M059J (cell line): Measurements from ENCODE around the gene KIAA1614. TPM values are rescaled to one million over a fixed set of nuclear protein-coding genes. Genes with fewer than 3 reads are reported as not detected.
"Not testable (repeated sequence)": the region's sequence is repeated elsewhere in the genome, so short reads cannot be mapped to it uniquely, and the experiment has no call there.

ENCODE experiments used
- DNase-seq: peaks from one replicate; pipeline ENCODE4 v3.0.0-alpha.2; 2012; ENCODE audit warnings: low read depth
- total RNA-seq: library from RNA; depleted of rRNA; stranded (reverse); fragments of >200 nt; shearing (Covaris generic); gene quantifications from 2 replicates; pipeline ENCODE4 v1.2.3, GENCODE V29; 2014

Gene KIAA1614
- total RNA-seq, 1 experiment from 2014 or later: 2.8 TPM

GRCh38 chr1:180961622-180962021 lies 48.9 kb downstream of the KIAA1614 start:
- DNase-seq: no peak

- DNase-seq: no peak
Observed at GRCh38 chr1:180962178-180962577, 49.5 kb downstream of the KIAA1614 start.

GRCh38 chr1:180964056-180964455 lies 51.4 kb downstream of the KIAA1614 start:
- no peak for DNase-seq

DNA sequence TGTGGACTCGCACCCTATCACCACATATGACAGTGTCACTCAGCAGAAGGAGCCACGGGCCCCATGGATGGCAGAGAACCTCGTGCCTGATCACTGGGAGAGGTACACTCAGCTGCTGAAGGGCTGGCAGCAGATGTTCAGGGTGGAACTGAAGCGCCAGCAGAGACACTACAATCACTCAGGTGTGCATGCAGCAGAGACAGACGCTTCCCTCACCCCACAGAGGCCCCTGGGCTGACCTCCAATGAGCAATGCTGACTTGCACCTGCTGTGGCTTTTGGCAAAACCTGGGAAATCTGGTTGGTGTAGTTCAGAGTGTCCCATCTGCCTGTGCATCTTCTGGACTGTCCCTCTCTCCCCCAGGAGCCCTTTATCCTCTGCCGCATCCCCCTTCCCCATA lies 51.9 kb downstream of the KIAA1614 start:
- DNase-seq: no peak

DNA sequence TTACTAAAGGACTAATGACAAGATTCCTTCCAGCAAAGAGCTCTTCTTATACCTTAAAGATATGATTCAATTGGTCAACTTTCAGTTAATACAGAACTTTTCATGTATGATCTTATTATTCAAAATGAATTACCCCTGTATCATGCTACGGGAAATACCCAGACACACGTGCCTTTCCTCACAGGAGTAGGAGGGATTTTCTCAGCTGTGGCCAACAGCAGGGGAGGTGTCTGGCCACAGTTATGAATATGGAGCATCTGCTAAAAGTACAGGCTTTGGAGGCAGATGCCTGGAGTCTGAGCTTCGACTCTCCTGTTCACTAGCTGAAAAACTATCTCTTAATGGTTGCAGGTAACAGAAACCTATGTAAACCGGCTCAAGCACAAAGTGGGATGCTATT lies 53.6 kb downstream of the KIAA1614 start:
- DNase-seq: no peak

DNA sequence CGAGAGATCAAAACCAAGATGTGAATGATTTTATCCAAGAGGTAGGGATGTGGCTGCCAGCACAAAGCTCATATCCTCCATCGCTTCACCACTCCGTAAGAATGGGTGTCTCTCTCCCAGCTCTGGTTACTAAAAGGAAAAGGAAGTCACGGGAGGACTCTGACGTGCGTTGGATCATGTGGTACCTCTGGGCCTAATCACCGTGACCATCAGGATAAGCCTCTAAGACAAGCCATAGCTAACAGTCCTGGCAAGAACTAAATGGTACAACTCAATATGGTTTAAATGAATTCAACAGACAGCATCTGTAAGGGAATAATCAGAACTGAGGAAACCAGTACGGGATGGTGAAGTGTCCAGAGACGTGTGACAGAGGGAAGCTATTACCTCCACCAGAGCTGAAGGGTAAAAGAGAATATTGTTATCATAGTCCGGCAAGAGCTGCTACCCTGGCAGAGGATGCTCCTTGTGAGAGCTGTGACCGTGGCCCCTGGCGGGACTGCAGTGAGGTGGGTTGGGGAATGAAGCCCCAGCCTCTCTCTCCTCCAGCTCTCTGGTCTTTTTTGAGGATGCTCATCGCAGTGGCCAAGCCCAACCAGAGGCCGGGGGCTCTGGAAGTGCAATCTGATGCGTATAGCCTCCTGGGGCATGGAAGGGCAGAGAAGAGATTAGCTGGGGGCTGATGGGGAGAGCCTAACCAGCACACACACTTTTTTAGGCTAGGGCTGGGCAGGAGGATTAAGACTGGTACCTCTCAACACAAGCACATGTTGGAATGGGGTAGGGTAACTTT lies 54.2 kb downstream of the KIAA1614 start:
- no peak for DNase-seq

DNA sequence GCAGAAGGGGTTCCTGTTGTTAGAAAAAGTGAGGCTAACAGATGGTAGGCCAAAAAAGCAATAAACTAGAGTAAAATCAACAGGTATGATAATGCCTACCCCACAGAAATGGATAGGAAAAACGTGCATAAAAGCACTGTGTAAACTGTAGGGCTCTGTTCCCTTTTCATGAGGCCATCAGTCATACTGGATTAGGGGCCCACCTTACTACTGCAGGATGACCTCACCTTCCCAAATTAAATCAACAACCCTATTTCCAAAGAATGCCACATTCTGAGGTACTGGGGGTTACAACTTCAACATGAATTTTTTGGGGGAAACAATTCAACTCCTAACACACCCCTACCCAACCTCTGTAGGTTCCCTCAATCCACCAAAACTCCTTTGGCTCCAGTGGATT lies 54.9 kb downstream of the KIAA1614 start:
- no peak for DNase-seq

GRCh38 chr1:180968834-180969233 lies 56.1 kb downstream of the KIAA1614 start:
- DNase-seq: not testable (repeated sequence)

DNA sequence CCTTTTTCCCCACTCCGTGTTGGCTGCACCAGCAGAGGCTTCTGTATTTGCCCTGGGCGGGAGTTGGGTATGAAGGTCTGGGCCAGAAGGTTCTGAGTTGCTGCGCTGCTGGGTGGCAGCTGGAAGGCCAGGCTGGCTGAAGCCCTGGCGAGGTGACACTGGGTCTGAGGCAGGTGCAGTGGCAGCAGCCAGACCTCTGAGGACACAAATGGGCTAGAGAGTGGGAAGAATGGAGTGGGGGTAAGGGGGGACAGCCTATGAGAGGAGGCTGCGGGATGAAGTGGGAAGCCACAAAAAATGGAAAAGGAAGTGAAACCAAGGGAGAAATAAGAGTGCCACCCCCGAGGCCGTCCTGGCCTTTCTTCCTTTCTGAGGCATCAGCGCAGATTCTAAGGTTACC lies 56.7 kb downstream of the KIAA1614 start:
- no peak for DNase-seq

DNA sequence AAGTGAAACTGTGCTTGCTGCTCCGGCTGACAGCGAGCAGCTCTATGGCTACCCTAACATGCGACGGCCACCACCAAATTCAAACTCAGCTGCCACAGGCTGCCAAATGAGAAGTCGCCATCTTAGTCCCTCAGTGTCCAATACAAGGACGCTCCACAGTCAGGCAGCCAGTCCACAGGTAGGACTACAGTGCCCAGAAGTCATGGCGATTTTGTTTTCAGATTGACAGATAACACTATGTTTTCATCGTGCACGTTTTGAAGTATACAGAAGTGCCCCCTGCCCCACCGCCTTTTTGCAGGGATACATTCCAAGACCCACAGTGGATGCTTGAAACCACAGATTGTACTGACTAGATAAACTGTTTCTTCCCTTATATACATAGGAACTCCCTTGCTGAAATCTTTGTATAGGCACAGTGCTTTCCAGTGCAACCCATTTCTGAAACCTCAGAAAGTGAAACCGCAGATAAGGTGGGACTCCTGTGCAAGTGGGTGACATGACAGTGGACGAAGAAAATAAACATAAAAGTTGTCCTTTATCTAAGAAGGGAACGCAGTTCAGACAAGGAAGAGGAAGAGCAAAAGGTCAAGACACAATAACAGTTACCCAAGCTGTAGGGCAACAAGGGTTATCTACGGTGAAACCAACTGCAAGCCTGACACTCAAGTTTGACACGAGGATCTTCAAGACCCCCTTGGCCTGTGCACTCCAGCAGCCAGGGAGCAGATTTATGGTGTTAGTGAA lies 57.8 kb downstream of the KIAA1614 start:
- DNase-seq: no peak

- DNase-seq: no peak
Observed at GRCh38 chr1:180971273-180971997, 58.7 kb downstream of the KIAA1614 start.

DNA sequence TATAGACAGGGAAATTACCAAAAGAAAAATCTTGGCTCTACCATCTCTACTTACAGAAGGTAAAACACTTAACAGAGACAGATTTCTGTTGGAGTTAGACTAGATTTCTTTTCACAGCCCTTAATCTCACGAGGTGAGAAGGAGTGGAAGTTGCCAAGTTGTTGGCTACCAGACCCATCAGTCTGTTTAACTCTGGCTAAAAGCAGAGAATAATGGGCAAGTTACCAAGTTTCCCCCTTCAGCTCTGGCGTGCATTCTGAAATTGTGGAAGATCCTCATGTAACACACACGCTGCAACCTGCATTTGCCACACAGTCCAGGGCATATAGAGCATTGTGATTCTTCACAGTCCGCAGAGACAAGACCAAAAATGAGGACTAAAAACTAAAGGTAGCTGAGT lies 60.7 kb downstream of the KIAA1614 start:
- DNase-seq: no peak

GRCh38 chr1:180974236-180974635 lies 61.5 kb downstream of the KIAA1614 start:
- peak; percentile 26 for DNase-seq

GRCh38 chr1:180975551-180975950 lies 62.9 kb downstream of the KIAA1614 start:
- no peak for DNase-seq

DNA sequence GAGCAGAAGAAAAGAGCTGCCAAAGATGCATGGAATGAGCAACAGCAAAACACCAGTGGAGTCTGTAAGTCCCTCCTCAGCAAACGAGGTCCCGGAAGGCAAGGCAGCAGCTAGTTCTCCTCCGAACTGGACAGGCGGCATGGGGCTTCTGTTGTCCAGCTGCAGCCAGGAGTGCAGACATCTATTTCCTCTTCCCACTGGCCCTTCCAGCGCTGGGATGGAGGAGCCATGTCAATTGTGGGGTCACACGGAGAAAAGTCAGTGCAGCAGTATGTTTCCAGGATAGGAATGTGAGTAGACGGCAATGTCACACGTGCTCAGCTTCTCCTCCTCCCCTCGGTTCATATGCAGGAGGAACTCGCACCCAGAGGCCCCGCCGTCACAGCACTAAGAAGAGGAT lies 63.5 kb downstream of the KIAA1614 start:
- no peak for DNase-seq

DNA sequence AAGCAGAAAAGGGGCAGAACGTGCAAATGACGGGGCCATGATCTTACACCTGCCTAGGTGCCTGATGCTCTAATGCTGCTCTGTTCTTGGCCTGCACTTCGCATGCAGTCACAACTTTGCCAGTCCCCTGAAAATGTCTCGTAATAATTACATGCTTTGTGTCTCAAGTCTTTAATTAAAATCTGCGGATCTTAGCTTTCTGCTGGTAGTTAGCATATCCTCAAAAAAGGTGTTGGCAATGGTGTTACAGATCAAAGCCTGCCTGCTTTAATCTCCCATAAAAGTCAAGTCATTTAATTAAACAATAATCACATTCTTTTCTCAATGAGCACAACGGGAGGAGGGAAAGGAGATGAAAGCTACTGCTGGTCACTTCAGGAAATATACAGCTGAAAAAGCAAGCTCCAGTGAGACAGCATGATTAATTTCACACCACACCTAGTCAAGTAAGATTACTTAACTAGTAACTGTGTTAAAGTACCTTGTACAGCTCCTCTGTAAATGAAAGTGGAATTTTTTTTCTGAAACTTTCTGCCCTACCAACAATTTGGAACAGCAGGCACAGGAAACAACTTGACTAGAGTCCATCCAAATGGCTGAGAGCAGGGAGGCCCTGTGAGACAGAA lies 64.1 kb downstream of the KIAA1614 start:
- DNase-seq: no peak

DNA sequence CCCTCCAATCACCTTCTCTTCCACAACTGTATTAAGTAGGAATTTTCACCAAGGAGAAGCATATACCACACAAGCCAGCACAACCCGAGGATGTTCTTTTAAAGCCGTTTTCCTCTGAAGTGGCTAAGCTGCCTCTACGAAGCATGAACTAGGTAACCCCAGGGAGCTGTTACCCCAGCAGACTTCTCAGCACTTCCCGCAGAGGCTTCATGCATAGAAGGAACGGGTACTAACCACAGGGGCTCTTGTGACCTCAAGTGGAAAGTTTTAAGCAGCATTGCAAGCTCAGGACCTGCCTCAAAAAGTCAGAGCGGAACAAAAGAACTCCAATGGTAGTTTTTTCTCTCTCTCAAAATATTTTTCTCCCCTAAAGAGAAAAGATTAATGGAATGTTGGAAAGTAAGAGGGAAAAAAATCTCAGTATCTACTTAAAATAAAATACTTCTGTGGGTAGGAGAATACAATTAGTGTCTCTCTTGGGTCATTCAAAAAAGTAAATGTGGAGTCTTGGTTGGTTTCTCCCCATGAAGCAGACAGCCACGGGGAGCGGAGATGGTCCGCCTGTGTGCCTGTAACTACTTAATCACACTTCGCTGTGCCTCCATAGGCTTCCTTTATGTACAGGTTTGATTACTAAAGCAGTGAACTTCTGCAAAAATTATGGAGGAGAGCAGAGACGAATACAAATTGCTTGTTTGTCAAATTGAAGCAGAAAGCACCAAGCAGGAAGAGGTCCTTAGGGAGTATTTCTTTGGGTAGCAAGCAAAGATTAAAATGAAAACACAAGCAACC lies 69.1 kb downstream of the KIAA1614 start:
- DNase-seq: no peak

- DNase-seq: no peak
Observed at GRCh38 chr1:180982422-180982821, 69.7 kb downstream of the KIAA1614 start.

GRCh38 chr1:180988253-180988752 lies 75.6 kb downstream of the KIAA1614 start:
- peak; percentile 8 for DNase-seq

DNA sequence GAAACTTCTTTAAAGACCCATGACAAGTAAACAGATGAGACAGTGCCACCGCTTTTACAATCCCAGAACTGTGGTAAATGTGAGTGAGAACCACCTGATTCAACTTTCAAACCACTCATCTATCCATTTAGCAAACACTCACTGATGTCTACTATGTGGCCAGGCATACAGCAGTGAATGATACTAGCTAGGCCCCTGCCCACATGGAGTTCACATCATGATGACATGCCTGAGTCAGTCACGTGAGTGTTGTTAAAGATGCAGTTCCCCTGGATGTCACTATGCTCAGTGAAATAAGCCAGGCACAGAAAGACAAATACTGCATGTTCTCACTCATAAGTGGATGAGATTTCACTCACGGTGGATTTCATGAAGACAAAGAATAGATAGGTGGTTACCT lies 81.6 kb downstream of the KIAA1614 start:
- peak; percentile 5 for DNase-seq
